Measurements from ENCODE around the gene LRRTM3. TPM values are rescaled to one million over a fixed set of nuclear protein-coding genes. Genes with fewer than 3 reads are reported as not detected.
A peak's percentile ranks its signal among the peaks of the same experiment; 100 is the strongest.

The LRRTM3 gene
- total RNA-seq, 2 experiments from 2014 or later, result not detected

DNA sequence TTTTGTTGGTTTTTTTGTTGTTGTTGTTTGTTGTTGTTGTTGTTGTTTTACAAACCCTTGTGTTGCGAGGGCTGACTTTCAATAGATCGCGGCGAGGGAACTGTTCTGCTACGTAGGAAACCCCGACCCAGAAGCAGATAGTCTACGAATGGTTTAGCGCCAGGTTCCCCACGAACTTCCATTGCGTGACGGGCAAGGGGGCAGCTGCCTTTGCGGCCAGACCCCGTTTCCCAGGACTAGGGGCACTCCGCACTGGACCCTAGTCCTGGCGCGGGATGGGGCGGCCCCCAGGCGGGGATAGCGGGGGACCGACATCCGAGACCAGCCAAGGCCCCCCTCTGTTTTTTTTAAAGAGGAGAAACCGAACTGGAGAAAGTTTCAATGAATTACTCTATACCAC, 119.6 kb downstream of the LRRTM3 start:
- H3K4me3 ChIP-seq (ENCODE audit: low read length), result no peak overlapping the region
- Mint-ChIP-seq H3K4me1 (ENCODE audit: low read depth) (no peaks in the 10 kb centered on the region), H3K4me3 (no peak overlapping the region), H3K9me3 (no peaks in the 10 kb centered on the region), H3K27me3 (no peaks in the 10 kb centered on the region), H3K27ac (no peak overlapping the region), H3K36me3 (ENCODE audit: low read depth) (no peaks in the 10 kb centered on the region)
- ChIA-PET POLR2A (no interaction called here), CTCF (no interaction called here)
- H3K36me3 ChIP-seq (ENCODE audit: insufficient read depth, low read length), result no peaks in the 10 kb centered on the region
- TF ChIP-seq, protein P1, sequence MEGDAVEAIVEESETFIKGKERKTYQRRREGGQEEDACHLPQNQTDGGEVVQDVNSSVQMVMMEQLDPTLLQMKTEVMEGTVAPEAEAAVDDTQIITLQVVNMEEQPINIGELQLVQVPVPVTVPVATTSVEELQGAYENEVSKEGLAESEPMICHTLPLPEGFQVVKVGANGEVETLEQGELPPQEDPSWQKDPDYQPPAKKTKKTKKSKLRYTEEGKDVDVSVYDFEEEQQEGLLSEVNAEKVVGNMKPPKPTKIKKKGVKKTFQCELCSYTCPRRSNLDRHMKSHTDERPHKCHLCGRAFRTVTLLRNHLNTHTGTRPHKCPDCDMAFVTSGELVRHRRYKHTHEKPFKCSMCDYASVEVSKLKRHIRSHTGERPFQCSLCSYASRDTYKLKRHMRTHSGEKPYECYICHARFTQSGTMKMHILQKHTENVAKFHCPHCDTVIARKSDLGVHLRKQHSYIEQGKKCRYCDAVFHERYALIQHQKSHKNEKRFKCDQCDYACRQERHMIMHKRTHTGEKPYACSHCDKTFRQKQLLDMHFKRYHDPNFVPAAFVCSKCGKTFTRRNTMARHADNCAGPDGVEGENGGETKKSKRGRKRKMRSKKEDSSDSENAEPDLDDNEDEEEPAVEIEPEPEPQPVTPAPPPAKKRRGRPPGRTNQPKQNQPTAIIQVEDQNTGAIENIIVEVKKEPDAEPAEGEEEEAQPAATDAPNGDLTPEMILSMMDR (IDR thresholded peaks at IDR 0.05), result no peak
- H3K4me1 ChIP-seq (ENCODE audit: insufficient read depth, low read length), result no peaks in the 10 kb centered on the region
- no peaks in the 10 kb centered on the region for H3K27me3 ChIP-seq (ENCODE audit: control insufficient read depth in 1 of 2, insufficient read depth in 2 of 2, low read length in 2 of 2)
- peak in 1 of 14 experiments; percentile 4 for DNase-seq
- intact Hi-C loops (cut with DNase I, micrococcal nuclease), result no loop called here
- peaks cover 0 to 4% of the 10 kb centered on the region in 2 experiments for H3K9me3 ChIP-seq (ENCODE audit: control insufficient read depth in 1 of 2, insufficient read depth in 1 of 2, low read length in 2 of 2)
- H3K27ac ChIP-seq (ENCODE audit: low read depth in 1 of 2, low read length in 2 of 2), result no peak overlapping the region
- ATAC-seq (ENCODE audit: poor library complexity), result no peak

DNA sequence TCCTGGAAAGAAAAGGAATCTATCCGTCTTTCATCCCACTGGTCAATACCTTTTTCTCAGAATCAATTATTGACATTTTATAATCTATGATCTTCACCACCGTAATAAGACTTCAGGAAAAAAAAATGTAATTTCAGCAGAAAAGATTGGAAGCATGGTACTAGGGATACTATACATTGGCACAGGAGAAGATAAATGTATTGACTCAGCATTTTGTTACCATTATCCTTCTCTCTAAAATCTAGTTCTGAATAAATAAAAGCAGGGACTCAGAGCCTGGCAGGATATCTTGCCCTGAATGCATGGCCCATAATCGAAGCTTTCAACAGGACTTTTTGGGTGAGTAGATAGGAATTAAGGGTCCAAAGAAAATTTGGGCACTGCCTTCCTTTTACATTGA, 120.7 kb downstream of the LRRTM3 start:
- DNase-seq (no peak), ATAC-seq (ENCODE audit: poor library complexity) (no peak)
- H3K9me3 Mint-ChIP-seq, result no peaks in the 10 kb centered on the region
- intact Hi-C loops (cut with DNase I, micrococcal nuclease), result no loop called here
- no peak overlapping the region for H3K4me3 Mint-ChIP-seq
- ChIA-PET POLR2A (no interaction called here), CTCF (no interaction called here)
- no peaks in the 10 kb centered on the region for H3K27me3 Mint-ChIP-seq
- no peaks in the 10 kb centered on the region for H3K36me3 ChIP-seq (ENCODE audit: insufficient read depth, low read length)
- H3K27me3 ChIP-seq (ENCODE audit: control insufficient read depth in 1 of 2, insufficient read depth in 2 of 2, low read length in 2 of 2), result no peaks in the 10 kb centered on the region
- TF ChIP-seq, protein P1 (IDR thresholded peaks at IDR 0.05), result no peak
- H3K4me1 ChIP-seq (ENCODE audit: insufficient read depth, low read length), result no peaks in the 10 kb centered on the region
- H3K27ac Mint-ChIP-seq, result no peak overlapping the region
- H3K27ac ChIP-seq (ENCODE audit: low read depth in 1 of 2, low read length in 2 of 2), result no peak overlapping the region
- no peak overlapping the region for H3K4me3 ChIP-seq (ENCODE audit: low read length)
- H3K4me1 Mint-ChIP-seq (ENCODE audit: low read depth), result no peaks in the 10 kb centered on the region
- H3K9me3 ChIP-seq (ENCODE audit: control insufficient read depth in 1 of 2, insufficient read depth in 1 of 2, low read length in 2 of 2), result peaks cover 0 to 4% of the 10 kb centered on the region in 2 experiments
- H3K36me3 Mint-ChIP-seq (ENCODE audit: low read depth), result no peaks in the 10 kb centered on the region

DNA sequence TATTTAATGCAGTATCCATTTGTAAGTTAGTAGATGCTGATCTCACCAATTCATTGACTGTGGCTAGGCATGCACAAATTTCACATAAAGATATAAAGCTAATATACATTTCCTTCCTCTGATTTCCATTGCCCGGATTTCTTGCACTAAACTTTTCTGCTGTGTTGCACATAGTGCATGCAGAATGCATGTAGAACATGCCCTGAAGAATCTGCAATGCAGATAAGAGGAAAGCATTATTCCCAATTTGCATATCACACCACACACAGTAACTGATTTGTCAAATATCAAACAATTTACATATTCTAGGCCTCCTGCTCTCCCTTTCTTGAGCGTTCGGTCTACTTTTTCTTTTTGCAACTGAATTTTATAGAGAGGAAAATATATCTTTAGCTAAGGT, 124.2 kb downstream of the LRRTM3 start:
- POLR2A ChIA-PET, result no interaction called here
- CTCF ChIA-PET, result no interaction called here
- Histone ChIP-seq H3K9me3 (ENCODE audit: control insufficient read depth in 1 of 2, insufficient read depth in 1 of 2, low read length in 2 of 2) (peaks cover 0 to 4% of the 10 kb centered on the region in 2 experiments), H3K36me3 (ENCODE audit: insufficient read depth, low read length) (no peaks in the 10 kb centered on the region), H3K27ac (ENCODE audit: low read depth in 1 of 2, low read length in 2 of 2) (no peak overlapping the region), H3K4me3 (ENCODE audit: low read length) (no peak overlapping the region), H3K27me3 (ENCODE audit: control insufficient read depth in 1 of 2, insufficient read depth in 2 of 2, low read length in 2 of 2) (no peaks in the 10 kb centered on the region), H3K4me1 (ENCODE audit: insufficient read depth, low read length) (no peaks in the 10 kb centered on the region)
- ATAC-seq (ENCODE audit: poor library complexity) (no peak), DNase-seq (no peak)
- Mint-ChIP-seq H3K27ac (no peak overlapping the region), H3K36me3 (ENCODE audit: low read depth) (no peaks in the 10 kb centered on the region), H3K9me3 (peaks cover 3% of the 10 kb centered on the region), H3K4me3 (no peak overlapping the region), H3K4me1 (ENCODE audit: low read depth) (no peaks in the 10 kb centered on the region), H3K27me3 (no peaks in the 10 kb centered on the region)
- TF ChIP-seq, protein P1 (IDR thresholded peaks at IDR 0.05), result no peak
- intact Hi-C loops (cut with DNase I, micrococcal nuclease), result no loop called here

Data from CD4-positive, alpha-beta T cell (primary cell).